DMS 273 (cell line): ENCODE results near the gene GALNTL6.

ENCODE experiments used
- DNase-seq: peaks from one replicate; lab custom pipeline; 2025; ENCODE audit not compliant: unreplicated experiment; lab: John Stamatoyannopoulos, UW

The GALNTL6 gene

GRCh38 chr4:172104539-172104938, 291.3 kb downstream of the GALNTL6 start:
- no peak for DNase-seq

DNA sequence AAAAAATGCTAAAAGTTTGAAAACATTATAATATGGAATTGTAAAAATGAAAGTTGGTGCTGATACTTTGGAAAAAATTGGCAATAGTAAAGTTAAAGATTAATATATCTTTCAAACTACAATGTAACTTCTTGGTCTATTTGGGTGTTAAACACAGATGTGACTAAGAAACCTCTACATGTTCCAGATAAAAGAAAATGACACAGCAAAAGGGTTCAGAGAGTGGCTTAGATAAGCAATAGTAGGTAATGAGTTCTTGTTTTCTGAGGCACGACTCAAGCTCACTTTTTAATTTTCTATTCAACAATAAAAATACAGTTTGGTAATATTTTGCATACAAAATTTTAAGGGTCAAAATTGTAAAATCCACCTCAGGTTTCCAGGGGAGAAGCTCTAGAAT, 292.7 kb downstream of the GALNTL6 start:
- no peak for DNase-seq

DNA sequence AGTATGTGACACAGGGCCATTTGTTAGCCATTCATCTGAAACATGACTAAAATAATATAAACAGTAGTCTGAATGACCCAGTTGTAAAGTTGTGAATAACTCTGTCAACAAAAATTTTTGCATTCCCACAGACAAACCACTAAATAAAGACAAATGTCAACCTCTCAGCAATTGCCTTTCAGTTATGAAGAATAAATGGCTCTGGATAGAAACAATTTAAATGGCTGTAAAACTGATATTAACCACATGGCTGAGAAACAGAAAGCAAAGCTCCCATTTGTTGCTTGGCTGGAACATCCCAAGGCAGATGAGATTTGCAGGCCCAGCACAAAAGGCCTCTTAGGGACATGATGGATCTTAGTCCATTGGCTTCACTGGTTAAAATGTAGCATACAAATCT, 296.3 kb downstream of the GALNTL6 start:
- no peak for DNase-seq

DNA sequence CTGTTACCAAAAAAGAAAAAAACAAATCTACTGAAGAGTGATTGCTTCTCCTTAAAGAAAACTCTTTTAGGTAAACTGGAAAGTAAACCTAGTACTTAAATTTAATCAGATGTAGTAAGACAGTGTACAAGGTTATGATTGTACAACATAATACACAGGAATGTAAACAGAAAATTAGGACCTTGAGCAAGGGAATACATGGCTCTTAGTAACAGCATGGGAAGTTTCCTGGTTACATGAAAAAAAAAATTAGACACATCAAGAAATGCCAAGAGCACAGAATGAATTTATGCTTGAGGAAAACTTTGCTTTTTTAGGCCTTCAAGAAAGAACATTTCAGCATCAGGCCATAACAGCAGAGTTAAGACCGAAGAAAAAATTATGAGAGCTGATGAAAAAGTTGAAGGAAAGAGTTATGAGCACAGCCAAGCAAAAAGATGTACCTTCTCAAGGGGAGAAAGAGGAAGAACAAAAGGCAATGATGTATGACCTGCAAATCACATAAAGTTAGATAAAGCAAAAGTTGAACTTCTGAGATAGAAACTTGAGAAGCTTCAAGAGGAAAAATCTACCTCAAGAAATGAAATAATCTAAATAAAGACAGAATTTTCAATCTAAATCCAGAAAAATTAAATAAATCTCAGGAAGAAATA, 311.6 kb downstream of the GALNTL6 start:
- no peak for DNase-seq

DNA sequence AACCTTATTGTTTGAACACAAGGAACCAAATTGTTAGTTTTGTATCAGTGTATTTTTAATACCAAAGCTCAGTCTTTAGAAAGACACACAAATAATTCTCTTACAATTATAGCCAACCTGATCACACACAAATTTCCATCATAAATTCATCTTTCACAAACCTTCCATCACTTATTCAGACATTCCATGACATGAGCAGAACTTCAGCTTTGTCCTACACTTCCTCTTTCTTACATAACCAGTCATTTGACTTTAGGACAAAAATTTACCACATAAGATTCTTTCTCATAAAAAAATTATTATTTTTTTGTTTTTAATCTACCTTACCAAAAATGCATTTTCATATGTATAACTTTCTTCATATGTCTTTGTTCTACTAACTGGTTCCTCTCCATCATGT, 312.2 kb downstream of the GALNTL6 start:
- no peak for DNase-seq

- DNase-seq = no peak
Measured at GRCh38 chr4:172127168-172127567, 314.0 kb downstream of the GALNTL6 start.

DNA sequence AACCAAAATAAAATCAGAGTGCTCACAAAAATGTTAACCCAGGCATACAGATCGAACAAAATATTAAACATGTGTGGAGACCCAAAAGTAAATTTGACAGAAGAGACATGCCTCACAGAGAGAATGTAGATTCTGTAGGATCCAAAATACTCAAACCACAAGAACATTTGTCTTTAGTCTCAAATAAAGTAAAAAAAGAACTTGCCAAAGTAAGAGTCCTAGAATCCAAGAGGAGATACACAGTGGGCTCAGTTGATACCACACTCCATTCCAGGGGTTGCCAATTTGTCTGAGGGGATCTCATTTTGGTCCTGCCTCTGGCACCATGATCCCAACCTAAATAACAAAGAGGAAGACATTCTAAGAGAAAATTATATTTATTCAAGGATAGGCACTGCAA, 316.4 kb downstream of the GALNTL6 start:
- DNase-seq = no peak

DNA sequence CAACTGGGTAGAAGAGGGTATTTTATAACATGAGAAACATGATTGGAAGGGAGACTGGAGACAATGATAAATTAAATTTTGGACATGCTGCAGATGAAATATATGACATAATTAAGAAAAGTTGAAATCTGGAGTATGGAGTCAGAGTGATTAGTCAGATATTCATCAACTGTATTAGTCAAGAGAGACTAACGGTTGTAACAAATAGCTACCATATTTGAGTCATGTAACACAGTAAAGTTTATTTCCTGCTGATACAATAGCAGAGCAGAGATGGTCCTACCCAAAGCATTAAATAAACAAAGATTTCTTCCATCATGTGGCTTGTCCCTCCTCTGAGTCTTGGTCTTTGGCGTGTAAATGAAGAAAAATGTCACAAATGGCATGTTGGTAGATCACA, 321.3 kb downstream of the GALNTL6 start:
- DNase-seq = no peak

DNA sequence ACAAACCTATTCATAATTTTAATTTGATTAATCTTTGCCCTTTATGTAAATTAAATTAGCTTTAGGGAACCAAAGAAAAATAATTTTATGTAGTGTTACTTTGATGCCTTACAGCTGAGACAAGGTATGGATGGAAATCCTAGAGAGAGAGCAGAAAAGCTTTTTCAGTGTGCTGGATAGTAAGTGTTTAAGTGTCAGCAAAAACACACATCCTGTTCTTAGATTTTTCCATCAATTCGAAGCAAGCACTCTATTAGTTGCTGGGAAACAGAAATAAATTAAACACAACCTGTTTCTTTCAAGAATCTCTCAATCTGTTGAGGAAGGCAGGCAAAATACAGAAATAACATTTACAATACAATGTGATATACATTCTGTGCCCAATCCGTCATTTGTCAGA, 327.8 kb downstream of the GALNTL6 start:
- DNase-seq = no peak

DNA sequence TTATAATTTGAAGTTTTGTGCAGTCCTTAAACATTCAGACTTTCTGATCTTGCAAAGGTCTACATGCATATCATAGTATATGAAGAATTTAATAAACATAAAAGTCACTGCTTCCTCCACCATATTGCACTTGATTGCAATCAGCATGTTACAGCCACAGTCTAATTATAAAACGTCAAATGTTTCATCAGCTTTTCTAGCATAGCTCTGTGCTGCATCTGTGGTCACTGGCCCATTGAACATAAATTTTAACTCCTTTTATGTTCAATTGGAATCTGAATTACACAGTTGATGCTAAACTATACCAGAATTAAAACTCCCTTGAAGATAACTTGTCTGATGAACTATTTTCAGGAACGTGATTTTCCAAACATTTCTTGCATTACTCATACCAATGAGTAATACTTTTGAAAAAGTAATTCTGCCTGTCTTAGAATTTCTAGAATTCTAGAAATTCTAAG, 329.1 kb downstream of the GALNTL6 start:
- no peak for DNase-seq

- DNase-seq = no peak
Measured at GRCh38 chr4:172143605-172144314, 330.6 kb downstream of the GALNTL6 start.

GRCh38 chr4:172147687-172148086, 334.5 kb downstream of the GALNTL6 start:
- no peak for DNase-seq

GRCh38 chr4:172149329-172149728, 336.1 kb downstream of the GALNTL6 start:
- DNase-seq = no peak

DNA sequence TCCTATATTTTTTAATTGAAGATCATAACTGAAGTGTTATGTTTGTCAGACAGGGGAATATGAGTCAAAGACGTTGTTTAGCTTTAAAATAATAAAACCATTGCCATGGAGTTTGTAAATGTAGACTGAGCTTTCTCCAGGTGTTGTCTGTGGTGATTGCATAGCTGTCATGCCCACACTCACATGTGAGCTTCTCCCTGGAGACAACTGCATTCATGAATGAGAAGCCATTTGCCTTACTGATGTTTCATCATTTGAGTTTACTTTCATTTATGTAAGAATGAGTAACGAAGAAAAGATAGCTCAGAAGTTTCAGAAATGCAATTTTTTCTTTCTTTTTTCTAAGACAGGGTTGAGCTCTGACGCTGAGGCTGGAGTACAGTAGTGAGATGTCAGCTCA, 339.1 kb downstream of the GALNTL6 start:
- no peak for DNase-seq

- DNase-seq = no peak
Measured at GRCh38 chr4:172153719-172154118, 340.5 kb downstream of the GALNTL6 start.

GRCh38 chr4:172155838-172156345, 342.7 kb downstream of the GALNTL6 start:
- peak; percentile 0 for DNase-seq

DNA sequence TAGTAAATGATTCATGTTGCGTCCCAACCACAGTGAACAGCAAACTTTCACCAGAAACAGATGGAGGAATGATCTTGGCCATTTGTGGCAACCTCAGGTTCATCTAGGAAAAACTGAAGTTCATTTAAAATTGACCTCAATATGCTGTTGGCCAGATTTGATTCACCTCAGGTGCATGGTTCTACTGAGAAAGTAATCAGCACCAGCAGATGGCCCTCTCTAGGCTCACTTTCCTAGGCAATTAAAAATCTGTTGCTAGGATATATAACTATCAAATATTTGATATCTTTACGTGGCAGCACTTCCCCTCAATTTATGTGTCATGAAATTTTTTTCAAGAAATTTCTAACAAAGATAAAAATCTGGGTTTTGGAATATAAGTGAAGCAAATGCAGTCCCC, 344.7 kb downstream of the GALNTL6 start:
- DNase-seq = no peak

DNA sequence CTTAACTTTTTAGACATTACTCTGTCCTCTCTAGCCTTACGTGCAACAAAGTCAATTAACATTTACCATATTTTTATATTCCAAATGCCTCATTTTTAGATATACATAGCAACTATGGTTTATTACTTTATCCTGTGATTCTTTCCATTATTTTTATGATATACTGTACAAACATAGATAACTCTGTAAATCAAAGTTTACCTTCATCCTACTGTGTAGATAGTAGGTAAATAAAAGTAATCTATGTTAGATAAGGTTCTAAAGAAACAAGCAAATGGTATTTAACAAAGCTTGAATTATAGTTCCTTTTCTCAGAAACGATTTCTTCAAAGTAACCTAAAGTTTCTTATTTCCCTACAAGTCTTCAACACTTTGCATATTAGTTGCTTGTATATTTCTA, 350.0 kb downstream of the GALNTL6 start:
- no peak for DNase-seq

- no peak for DNase-seq
Measured at GRCh38 chr4:172168888-172169287, 355.7 kb downstream of the GALNTL6 start.

- no peak for DNase-seq
Measured at GRCh38 chr4:172169871-172170270, 356.7 kb downstream of the GALNTL6 start.

GRCh38 chr4:172173206-172173605, 360.0 kb downstream of the GALNTL6 start:
- DNase-seq = no peak

GRCh38 chr4:172177382-172177781, 364.2 kb downstream of the GALNTL6 start:
- DNase-seq = no peak
